GM21717 (cell line): ENCODE measurements around the gene F12.
"Not testable (repeated sequence)": the region's sequence is repeated elsewhere in the genome, so short reads cannot be mapped to it uniquely, and the experiment has no call there.

Source experiments
- ATAC-seq: cut with Tn5 transposase; IDR thresholded peaks from one replicate; pipeline ENCODE4 v1.9.1; 2021; ENCODE audit warnings: mild to moderate bottlenecking, moderate library complexity; ENCODE audit not compliant: unreplicated experiment

F12 gene

DNA sequence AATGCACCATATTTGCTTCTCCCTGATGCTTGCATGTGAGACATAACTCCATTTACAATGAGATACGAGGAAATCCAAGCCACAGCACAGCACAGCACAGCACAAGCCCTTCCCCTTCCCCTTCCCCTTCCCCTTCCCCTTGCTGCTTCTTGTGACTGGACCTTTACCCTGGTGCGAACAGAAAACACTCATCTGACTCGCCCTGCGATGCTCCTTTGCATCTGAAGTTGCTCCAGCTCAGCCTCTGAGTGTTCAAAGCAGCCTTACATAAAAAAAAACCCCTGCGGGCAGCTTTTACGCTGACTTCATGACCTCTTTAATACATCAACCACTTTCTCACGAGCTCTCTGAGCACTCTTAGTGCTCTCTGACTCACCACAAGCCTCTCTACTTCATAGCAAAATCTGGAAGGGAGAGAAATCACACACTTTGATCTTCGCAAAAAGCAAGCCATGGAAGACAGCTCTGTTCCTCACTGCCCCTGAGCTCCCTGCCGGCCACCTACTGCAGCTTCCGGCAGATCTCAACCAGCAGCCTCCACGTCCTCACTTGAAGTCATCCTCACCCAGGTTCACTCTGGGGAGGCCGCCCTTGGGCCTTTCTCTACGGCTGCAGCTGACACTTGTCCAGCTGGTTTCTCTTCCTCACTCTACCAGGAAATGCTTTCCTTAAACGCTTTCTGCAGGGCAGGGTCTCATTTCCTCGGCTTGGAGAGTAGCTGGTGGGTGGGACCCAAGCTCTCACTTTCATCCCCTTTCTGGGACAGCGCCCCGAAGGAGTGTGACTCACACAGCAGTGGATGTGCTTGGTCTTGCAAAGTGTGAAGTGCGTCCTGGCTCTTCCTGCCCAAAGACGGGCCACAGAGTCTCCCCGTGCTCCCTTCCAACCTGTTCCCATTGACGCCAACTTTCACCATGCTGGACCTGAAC is 19.9 kb downstream of the F12 start:
- ATAC-seq = no peak

GRCh38 chr5:177388521-177389052 is 20.8 kb downstream of the F12 start:
- no peak for ATAC-seq

- ATAC-seq = no peak
Measured at GRCh38 chr5:177387405-177387804, 22.0 kb downstream of the F12 start.

GRCh38 chr5:177386542-177386941 is 22.8 kb downstream of the F12 start:
- ATAC-seq = no peak

GRCh38 chr5:177385720-177386119 is 23.6 kb downstream of the F12 start:
- no peak for ATAC-seq

GRCh38 chr5:177384134-177384533 is 25.2 kb downstream of the F12 start, which contains the start of gene SLC34A1:
Gene SLC34A1 (plus strand): TSS chr5:177384434. CDS start chr5:177385742, 1,308 bp downstream.
- no peak for ATAC-seq

- ATAC-seq = no peak
Measured at GRCh38 chr5:177383181-177383580, 26.2 kb downstream of the F12 start.

DNA sequence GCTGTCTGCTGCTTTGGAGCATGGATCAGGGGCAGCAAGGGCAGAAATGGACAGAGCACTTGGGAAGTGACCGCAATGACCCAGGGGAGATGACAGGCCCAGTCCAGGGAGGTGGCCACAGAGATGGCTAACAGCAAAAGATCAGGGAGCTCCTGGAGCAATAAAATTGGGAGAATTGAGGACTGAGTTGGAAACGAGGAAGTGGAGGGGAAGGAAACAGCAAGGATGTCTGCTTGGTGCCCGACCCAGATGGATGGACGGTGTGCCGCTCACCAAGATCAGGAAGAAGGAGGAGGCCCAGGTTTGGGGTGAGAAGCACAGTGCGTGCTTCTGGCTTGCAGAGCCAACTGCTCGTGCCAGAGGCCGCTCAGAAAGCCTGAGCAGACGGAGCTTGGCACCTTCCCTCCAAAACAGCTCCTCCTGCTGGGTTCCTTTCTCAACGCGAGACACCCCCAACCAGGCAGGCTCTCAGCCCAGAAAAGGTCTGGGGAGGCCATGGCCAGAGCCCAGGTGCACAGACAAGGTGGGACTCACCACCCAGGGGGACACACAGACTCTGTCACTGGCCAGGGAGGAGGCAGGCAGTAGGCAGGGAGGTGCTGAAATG is 26.8 kb downstream of the F12 start:
- no peak for ATAC-seq

GRCh38 chr5:177380805-177381126 is 28.6 kb downstream of the F12 start:
- ATAC-seq = no peak

GRCh38 chr5:177378884-177379883 is 30.2 kb downstream of the F12 start:
- ATAC-seq = no peak

GRCh38 chr5:177377851-177378776 is 31.2 kb downstream of the F12 start:
- ATAC-seq = no peak

- ATAC-seq = no peak
Measured at GRCh38 chr5:177376107-177376506, 33.3 kb downstream of the F12 start.

- ATAC-seq = not testable (repeated sequence)
Measured at GRCh38 chr5:177375516-177375915, 33.8 kb downstream of the F12 start.

DNA sequence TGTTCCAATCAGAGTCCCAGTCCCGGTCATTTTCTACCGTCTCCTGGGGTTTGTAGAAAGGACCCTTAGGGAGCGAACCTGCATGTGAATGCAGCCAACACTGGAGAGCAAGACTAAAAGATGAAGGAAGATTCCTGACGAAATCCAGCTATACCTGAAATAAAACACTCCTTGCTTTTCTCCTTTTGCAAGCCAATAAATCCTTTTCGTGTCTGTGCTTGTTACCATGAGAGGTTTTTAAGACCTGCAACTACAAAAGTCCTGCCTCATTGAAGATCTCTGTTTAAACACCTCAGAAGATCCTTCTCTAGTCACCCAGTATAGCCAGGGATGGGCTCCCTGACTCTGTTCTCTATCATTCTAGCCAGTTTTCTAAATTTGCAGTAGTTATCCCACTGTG is 35.2 kb downstream of the F12 start:
- ATAC-seq = no peak

GRCh38 chr5:177373806-177374205 is 35.6 kb downstream of the F12 start:
- ATAC-seq = no peak

GRCh38 chr5:177372910-177373309 is 36.5 kb downstream of the F12 start:
- no peak for ATAC-seq

- ATAC-seq = no peak
Measured at GRCh38 chr5:177372034-177372896, 37.1 kb downstream of the F12 start.

GRCh38 chr5:177371120-177372033 is 38.0 kb downstream of the F12 start:
- no peak for ATAC-seq
